Hypothalamus (tissue), 51 donors: ENCODE results near the gene TRRAP.
A peak's percentile ranks its signal among the peaks of the same experiment; 100 is the strongest.
"Not testable (repeated sequence)": the region's sequence is repeated elsewhere in the genome, so short reads cannot be mapped to it uniquely, and the experiment has no call there.

ENCODE experiments used
- DNase-seq, 51 donors: peaks; one replicate each; lab custom pipeline; 2025; lab: John Stamatoyannopoulos, UW

TRRAP gene

DNA sequence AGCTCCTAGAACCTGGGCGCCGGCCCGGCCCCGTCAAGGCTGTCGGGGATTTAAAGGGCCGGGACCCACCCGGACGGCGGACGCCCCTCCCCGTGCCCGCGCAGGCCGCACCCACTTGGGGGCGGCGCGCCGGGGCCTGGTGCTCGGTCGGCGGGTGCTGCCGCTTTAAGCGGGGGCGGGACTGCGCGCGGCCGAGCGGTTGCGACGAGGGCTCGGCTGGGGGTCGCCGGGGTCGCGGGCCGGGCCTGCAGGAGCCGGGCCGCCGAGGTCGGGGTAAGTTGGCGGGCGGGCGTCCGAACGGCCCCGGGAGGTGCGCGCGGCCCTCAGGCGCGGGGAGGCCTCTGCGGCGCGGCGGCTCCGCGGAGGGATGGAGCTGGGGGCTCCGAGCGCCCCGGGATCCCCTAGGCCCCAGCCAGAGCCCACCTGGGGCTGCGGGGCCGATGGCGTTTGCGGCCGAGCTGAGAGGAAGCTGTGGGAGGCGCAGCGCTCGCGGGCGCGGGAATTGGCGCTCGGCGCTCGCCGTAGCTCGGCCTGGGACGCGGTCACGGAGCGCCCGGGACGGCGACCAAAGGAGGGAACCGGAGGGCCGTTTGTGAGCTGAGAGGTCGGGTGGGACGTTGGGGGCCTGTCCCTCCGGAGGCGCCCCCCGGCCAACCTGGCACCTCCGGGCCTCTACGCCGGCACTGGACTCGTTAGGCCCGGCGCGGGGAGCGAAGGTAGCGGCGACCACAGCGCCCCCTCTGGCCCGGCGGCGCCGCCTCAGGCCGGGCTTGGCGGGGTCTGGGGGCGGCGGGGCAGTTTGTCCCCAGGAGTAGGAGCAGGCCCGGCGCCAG is at the start of gene TRRAP:
TRRAP (plus strand) TSS at position 168 of the 833 bp plus-strand sequence. CDS start 2,619 bp downstream, outside the sequence.
- DNase-seq, result peak in 44 of 51 donors; percentile 20 to 86 (median 52)

DNA sequence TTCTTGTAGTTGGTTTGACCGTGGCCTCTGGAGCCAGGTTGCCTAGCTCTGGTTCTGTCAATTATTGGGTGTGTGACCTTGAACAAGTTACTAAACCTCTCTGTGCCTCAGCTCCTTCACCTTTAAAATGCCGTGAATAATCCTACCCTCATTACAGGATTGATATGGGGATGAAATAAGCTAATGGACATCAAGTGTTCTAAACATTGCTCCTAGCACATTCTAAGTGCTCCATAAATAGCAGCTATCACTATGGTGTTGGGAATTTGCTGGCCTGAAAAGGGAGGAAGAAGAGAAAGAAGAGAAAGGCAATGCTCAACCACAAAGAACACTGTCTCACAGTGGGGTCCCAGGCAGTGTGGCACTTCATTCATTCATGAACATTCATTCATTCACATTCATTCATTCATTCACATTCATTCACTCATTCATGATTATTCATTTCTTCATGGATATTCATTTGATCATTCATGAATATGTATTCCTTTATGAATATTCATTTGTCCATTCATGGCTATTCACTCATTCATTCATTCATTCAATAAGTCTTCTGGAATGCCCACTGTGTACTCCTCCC is 47.3 kb upstream of the TRRAP start:
- DNase-seq, result no peak

DNA sequence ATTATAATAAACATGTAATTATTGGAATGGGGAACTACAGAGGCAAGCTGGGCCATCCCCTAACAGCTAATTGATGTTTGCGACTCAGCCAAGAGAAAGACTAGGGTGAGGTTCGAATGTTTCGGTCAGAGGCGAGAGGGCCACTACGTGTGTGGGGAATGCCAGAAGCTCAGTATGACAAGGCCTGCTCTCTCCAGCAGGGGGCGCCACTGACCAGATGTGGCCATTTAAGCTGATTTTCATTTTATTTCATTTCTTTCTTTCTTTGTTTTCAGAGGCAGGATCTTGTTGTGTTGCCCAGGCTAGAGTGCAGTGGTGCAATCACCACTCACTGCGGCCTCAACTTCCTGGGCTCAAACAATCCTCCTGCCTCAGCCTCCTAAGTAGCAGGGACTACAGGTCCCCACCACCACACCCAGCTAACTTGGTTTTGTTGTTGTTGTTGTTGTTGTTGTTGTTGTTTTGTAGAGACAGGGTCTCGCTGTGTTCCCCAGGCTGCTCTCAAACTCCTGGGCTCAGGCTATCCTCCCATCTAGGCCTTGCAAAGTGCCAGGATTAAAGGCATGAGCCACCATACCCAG is 46.6 kb upstream of the TRRAP start:
- no peak for DNase-seq

DNA sequence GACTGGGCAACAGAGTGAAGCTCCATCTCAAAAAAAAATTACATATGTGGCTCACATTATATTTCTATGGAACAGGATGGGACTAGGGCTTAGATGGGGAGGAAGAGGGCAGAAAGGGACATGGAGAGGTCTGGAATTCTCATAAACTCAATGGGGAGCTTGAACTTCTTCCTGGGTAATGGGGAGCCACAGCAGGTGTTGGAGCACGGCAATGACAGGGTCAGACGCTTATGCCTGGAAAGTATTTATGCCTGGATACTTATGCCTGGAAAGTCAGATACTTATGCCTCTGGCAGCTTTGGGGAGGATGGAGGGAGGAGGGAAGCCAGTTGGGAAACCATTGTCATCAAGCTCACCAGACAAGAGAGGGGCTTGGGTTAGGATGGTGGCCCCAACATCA is 45.3 kb upstream of the TRRAP start:
- no peak for DNase-seq

DNA sequence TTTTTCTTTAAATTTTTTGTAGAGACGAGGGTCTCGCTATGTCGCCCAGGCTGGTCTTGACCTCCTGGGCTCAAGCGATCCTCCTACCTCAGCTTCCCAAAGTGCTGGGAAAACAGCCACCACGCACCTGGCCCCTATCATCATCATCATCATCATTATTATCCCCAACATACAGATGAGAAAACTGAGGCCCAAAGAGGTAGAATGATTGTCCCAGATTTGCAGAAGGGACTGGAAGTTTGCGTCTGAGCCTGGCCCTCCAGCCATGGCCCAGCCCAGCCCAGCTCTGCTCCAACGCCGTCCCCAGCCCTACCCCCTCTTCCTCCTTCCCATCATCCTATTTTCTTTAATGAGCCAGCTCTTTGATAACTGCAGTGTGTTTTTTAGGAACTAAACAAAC is 43.4 kb upstream of the TRRAP start:
- no peak for DNase-seq

DNA sequence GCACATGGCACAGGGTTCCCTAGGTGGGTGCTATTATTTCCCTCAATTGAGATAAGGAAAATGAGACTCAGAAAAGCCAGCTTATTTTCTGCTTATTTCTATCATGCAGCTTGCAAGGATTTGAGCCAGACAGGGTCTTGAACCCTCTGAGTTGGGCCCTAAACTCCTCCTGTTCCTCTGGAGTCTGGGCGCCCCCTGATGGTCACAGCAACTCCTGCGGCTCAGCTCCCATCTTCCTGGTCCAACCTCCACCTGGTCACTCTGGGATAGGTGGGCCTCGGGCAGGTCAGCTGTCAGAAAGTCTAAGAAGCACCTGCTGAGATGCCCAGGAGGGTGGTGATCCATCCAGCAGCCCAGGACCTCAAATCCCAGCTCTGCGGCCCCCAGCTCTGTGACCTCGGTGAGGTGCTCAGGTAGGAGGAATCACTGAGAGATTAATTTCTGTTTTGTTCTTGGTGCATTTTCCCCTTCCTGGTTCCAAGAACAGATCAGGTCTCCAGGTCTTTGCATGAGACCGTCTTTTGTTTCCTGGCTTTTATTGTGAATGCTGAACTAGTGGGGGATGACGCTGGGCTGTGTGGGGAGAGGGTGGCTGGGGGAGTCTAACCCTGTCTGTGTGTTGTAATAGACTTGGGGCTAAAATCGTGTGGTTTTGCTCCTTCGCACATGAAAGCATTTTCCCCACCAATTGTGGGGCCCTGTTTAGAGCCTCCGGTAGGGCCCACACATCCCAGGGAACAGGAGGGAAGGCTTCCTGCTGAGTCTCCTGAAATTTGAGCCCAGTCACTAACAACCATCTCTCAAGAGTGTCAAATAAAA is 41.3 kb upstream of the TRRAP start:
- peak in 10 of 51 donors; percentile 2 to 22 (median 5) for DNase-seq

DNA sequence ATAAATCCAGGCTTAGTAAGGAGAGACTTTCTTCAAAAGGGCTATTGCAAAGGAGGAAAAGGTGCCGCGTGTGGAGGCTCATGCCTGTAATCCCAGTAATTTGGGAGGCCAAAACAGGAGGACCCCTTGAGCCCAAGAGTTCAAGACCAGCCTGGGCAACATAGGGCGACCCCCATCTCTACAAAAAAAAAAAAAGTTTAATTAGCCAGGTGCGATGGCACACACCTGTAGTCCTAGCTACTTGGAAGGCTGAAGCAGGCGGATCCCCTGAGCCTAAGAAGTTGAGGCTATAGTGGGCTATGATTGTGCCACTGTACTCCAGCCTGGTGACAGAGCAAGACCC is 40.7 kb upstream of the TRRAP start:
- DNase-seq, result no peak

DNA sequence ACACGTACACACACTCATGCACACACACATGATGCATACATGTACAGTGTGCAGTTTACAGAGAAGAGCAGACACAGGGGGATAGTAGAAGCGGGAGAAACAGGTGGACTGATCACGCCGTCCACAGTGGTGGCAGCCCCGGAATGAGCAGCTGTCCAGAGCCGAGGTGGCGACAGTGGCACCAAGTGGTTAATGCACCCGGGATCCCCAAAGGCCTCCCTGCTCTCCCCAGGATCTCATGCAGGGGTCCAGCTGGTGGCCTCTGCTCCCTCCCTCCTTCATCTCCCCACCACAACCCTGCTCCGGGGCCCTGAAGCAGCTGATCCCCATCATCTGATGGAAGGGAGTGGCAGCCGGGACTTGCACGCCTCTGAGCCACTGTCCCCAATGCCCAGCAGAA is 38.2 kb upstream of the TRRAP start:
- DNase-seq, result no peak

DNA sequence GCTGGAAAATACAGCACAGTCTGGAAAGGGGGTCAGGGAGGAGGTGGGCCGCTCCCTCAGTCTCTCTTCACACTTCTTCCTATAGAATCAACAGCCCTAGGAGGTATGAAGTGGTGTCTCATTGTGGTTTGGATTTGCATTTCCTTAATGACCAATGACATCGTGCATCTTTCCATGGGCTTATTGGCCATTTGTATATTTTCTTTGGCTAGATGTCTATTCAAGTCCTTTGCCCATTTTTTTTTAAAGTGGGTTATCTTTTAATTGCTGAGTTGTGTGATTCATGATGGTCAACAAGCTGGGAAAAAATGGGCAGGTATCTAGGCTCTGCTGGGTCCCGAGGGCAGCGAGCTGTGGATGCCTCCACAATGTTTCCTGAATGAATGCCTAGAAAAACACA is 37.6 kb upstream of the TRRAP start:
- DNase-seq, result no peak

DNA sequence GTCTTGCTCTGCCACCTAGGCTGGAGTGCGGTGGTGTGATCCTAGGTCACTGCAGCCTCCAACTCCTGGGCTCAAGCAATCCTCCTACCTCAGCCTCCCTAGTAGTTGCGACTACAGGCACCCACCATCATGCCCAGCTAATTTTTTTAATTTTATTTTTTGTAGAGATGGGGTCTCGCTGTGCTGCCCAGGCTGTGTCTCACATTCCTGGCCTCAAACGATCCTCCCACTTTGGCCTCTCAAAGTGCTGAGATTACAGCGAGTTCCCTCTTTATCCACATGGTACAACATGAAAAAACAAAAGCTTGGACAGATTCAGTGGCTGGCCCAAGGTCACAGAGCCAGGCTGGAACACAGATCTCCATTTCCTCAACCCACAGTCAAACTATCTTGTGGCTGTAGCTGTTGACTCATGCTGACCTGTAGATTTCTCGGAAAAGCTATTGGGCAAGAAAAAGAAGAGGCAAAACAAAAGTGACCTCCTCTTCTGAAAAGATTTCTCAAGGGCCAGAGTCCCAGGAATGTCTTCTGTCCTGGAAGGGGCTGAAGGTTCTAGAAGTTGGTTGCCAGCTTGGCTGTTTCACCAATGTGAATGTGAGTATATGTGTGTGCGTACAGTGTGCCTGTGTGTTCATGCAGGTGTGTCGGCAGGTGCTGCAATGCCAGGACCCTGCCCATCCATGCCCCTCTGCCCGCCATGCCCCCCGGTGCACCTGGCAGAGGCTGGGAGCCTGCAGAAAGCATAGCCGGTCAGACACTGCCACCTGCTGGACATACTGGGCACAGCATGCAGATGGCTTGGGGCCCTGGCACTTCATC is 36.9 kb upstream of the TRRAP start:
- DNase-seq, result peak in 47 of 51 donors; percentile 5 to 76 (median 39)

DNA sequence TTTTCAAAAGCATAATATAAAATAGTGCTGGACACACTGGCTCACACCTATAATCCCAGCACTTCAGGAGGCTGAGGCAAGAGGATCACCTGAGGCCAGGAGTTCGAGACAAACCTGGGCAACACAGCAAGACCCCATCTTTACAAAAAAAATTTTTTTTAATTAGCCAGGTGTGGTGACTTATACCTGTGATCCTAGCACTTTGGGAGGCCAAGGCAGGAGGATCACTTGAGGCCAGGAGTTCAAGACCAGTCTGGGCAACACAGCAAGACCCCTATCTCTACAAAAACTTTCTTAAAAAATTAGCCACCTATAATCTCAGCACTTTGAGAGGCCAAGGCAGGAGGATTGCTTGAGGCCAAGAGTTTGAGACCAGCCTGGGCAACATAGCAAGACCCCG is 35.8 kb upstream of the TRRAP start:
- not testable (repeated sequence) for DNase-seq

DNA sequence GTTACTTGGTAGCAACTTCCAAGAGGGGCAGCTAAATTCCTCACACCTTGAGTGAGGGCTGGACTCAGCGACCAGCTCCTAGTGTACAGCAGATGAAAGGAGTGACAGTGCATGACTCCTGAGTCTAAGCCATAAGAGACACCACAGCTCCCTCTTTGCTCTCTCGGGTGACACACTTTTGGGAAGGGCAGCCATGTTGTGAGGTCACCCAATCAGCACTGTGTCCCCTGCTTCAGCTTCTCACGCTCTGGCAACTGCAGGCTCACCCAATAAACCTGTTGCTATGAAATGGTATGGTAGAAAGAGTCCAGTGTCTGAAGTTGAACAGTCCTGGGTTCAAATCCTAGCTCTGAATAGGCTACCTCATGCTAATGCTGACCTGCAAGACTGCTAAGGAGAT is 29.4 kb upstream of the TRRAP start:
- DNase-seq, result no peak

DNA sequence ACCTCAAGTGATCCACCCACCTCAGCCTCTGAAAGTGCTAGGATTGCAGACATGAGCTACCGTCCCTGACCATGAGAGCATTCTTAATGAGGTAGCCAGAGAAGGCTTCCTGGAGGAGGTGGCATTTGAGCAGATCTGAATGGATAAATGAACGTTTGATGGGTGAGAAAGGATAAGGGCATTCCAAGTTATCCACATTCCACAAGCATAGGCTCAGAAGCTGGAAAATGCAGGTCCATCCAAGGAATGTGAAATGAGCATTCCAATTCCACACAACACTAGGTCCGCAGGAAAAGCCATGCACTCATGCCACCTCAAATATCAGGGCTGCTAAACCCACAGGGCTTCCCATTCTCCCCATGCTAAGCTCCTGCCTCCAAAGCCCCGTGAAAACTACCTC is 25.5 kb upstream of the TRRAP start:
- DNase-seq, result no peak

DNA sequence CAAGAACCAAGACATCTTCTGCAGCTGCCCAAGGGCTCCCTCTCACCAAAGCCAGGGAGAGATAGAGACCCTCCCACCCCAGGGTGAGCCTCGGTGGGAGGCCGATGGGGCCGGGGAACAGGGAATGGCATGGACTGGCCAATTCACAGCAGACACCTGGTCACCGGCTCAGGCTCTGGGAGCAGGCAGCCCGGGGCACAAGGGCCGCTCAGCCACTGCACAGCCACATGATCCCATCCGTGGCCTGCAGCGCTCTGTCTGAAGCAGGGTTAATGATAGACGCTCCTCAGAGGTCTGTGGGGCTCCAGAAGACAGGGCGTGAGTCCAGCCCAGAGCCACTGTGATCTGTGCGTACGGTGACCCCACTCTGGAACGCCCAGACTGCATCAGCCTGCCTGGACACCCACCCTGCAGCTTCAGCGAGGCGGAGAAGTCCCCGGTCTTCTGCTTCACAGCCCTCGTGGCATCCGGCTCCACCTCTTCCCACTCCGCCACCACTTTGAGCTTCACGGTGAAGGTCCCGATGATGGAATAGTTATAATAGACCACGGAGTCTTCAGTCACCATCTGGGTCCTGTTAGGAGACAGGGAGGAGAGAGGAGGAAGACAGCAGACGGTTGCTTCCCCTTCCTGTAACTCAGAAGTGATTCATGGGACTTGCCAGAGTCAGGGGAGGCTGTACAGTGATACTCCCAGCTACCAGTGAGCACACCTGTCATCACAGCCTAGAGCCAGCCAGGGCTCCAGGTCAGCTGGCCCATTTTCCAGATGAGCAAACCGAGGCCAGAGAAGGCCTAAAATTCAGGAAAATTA is 22.5 kb upstream of the TRRAP start:
- DNase-seq, result peak in 1 of 51 donors; percentile 22

DNA sequence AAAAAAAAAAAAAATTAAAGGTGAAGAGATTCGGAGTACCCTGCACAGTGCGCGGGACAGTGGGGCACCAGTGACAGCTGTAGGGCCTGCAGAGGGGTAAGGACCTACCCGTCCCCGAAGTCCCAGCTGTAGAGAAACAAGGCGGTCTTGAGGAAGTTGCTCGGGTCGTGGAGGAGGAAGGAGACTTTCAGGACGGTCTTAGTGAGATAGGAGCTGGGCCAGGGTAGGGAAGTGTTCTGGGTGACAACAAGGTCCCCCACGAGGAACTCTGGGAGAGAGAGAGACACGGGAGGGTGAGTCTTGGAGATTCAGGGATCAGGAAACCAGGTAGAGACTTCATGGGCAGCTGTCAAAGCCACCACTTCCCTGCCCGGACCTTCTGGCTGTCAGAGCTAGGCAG is 18.3 kb upstream of the TRRAP start:
- DNase-seq, result no peak

DNA sequence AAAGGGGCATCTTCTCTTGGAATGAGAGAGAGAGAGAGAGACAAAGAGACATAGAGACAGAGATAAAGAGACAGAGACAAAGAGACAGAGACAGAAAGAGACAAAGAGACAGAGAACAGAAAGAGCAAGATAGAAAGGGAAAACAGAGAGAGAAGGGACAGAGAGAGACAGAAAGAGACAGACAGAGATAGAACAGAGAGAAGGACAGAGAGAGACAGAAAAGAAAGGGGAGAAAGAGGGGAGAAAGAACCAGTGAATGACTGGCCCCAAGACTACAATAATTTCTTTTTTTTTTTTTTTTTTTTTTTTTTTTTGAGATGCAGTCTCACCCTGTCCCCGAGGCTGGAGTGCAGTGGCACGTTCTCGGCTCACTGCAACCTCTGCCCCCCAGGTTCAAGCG is 16.1 kb upstream of the TRRAP start:
- DNase-seq, result no peak

DNA sequence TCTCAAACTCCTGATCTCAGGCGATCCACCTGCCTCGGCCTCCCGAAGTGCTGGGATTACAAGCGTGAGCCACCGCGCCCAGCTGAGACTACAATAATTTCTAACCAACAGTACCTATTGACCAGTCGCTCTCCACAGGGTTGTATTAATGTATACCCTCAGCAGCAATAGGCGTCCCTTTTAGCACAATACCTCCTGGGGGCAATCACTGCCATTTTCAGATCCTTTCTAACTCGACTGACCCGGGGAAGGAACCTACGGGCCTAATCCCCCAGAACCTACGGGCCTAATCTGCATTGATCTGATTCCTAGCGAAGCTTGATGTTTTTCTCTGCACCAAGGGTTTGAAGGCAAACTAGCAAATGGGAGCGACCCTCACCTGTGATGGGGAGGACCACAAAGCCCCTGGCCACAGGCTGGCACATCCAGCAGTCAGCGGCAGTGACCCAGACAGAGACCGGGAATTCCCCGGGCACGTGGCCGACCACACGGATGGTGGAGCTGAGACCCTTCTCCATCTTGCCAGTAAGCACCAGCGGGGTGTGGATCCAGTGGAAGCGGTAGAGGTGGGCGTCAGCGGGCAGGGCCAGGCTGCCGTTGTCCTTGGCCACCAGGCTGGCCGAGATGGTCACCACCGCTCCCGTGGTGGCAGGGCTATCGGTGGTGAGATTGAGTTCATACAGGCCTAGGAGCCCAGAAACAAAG is 15.5 kb upstream of the TRRAP start:
- no peak for DNase-seq

DNA sequence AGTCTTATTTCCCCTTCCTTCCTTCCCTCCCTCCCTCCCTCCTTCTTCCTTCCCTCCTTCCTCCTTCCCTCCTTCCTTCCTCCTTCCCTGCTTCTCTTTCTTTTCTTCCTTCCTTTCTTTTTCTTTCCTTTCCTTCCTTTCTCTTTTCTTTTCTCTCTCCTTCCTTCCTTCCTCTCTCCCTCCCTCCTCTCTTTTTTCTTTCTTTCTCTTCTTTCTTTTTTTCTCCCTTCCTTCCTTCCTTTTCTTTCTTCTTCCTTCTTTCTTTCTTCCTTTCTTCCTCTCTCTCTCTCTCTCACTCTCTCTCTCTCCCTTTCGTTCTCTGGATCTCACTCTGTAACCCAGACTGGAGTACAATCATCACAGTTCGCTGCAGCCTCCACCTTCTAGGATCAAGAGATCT is 14.7 kb upstream of the TRRAP start:
- no peak for DNase-seq
